Gastrocnemius medialis (tissue), 4 donors: ENCODE data around the gene CHRM2.

Experiments
- CTCF ChIP-seq, 5 experiments: fragments of 450-650 bp in 3 of 5; fragments of 200-600 bp in 2 of 5; sonication (generic) in 2 of 5; IDR thresholded peaks in 4 of 5; conservative IDR thresholded peaks in 1 of 5; 1 replicate in 4 of 5; 2 replicates in 1 of 5; pipeline ENCODE4 v1.5.1; 2016 to 2019; ENCODE audit warnings: antibody characterized with exemption in 5 of 5, mild to moderate bottlenecking in 3 of 5, moderate library complexity in 3 of 5
- POLR2A ChIP-seq, 2 donors: fragments of 450-650 bp; IDR thresholded peaks; one replicate each; pipeline ENCODE4 v1.6.1; 2017; ENCODE audit warnings: antibody characterized with exemption in 2 of 2, mild to moderate bottlenecking in 2 of 2, moderate library complexity in 2 of 2

- no peak for TF ChIP-seq CTCF (IDR thresholded peaks at IDR 0.05 in 4 of 5, conservative IDR thresholded peaks at IDR 0.05 in 1 of 5)
- no peak for TF ChIP-seq POLR2A (IDR thresholded peaks at IDR 0.05)
These were observed 74.5 kb downstream of the CHRM2 start for GRCh38 chr7:136942994-136943393.
